ENCODE data around the gene SUCLG2. TPM values are rescaled to one million over a fixed set of nuclear protein-coding genes. Genes with fewer than 3 reads are reported as not detected.

The SUCLG2 gene
- total and polyA plus RNA-seq, 7 donors: 63.7 to 102 (median 90.5) TPM

GRCh38 chr3:67529337-67529736 is 125.1 kb downstream of the SUCLG2 start:
- ATAC-seq (peak; percentile 33 to 79 (median 64)), DNase-seq (no peak)
- Histone ChIP-seq H3K27me3 (ENCODE audit: insufficient read depth in 3 of 3, low read length in 2 of 3) (no peaks in the 10 kb centered on the region), H3K27ac (no peak overlapping the region), H3K4me3 (no peak overlapping the region), H3K36me3 (ENCODE audit: insufficient read depth in 1 of 2, low read depth in 1 of 2) (peaks cover 5 to 22% of the 10 kb centered on the region in 2 donors), H3K9me3 (no peaks in the 10 kb centered on the region), H3K4me1 (peaks cover 22% of the 10 kb centered on the region)
- 48 to 84% (median 72%) methylated on average over 1 of the region's 1 CpG for WGBS, 3 donors
- TF ChIP-seq, protein P1, sequence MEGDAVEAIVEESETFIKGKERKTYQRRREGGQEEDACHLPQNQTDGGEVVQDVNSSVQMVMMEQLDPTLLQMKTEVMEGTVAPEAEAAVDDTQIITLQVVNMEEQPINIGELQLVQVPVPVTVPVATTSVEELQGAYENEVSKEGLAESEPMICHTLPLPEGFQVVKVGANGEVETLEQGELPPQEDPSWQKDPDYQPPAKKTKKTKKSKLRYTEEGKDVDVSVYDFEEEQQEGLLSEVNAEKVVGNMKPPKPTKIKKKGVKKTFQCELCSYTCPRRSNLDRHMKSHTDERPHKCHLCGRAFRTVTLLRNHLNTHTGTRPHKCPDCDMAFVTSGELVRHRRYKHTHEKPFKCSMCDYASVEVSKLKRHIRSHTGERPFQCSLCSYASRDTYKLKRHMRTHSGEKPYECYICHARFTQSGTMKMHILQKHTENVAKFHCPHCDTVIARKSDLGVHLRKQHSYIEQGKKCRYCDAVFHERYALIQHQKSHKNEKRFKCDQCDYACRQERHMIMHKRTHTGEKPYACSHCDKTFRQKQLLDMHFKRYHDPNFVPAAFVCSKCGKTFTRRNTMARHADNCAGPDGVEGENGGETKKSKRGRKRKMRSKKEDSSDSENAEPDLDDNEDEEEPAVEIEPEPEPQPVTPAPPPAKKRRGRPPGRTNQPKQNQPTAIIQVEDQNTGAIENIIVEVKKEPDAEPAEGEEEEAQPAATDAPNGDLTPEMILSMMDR (IDR thresholded peaks at IDR 0.05): no peak
- intact Hi-C loops (cut with DNase I): no loop called here

DNA sequence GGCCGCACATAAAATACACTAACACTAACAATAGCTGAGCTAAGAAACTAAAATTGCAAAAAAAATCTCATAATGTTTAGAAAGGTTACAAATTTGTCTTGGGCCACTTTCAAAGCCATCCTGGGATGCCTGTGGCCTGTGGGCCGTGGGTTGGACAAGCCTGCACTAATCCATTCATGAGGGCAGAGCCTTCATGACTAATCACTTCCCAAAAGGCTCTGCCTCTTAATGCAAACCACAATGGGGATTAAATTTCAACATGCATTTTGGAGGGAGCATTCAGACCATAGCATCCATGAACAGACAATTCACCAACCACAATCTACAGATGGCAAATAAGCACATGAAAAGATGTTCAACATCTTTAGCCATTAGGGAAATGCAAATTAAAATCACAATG is 128.2 kb downstream of the SUCLG2 start:
- no peak for DNase-seq
- no peak overlapping the region for H3K4me3 ChIP-seq
- intact Hi-C loops (cut with DNase I): no loop called here
- H3K27ac ChIP-seq: no peak overlapping the region
- WGBS, 3 donors: 82 to 88% (median 85%) methylated on average over 2 of the region's 2 CpGs
- H3K9me3 ChIP-seq: no peaks in the 10 kb centered on the region
- H3K27me3 ChIP-seq (ENCODE audit: insufficient read depth in 3 of 3, low read length in 2 of 3): no peaks in the 10 kb centered on the region
- TF ChIP-seq, protein P1 (IDR thresholded peaks at IDR 0.05): no peak
- H3K4me1 ChIP-seq: peaks cover 10% of the 10 kb centered on the region
- H3K36me3 ChIP-seq (ENCODE audit: insufficient read depth in 1 of 2, low read depth in 1 of 2): peaks cover 5 to 22% of the 10 kb centered on the region in 2 donors
- ATAC-seq: peak in 2 of 4 donors; percentile 40 to 45

- ATAC-seq (peak in 1 of 4 donors; percentile 40), DNase-seq (no peak)
- H3K9me3 ChIP-seq: no peaks in the 10 kb centered on the region
- H3K27ac ChIP-seq: no peak overlapping the region
- no peak overlapping the region for H3K4me3 ChIP-seq
- H3K36me3 ChIP-seq (ENCODE audit: insufficient read depth in 1 of 2, low read depth in 1 of 2): peaks cover 5 to 34% of the 10 kb centered on the region in 2 donors
- H3K4me1 ChIP-seq: peaks cover 1% of the 10 kb centered on the region
- H3K27me3 ChIP-seq (ENCODE audit: insufficient read depth in 3 of 3, low read length in 2 of 3): no peaks in the 10 kb centered on the region
- intact Hi-C loops (cut with DNase I): no loop called here
- WGBS, 3 donors: 84 to 94% (median 91%) methylated on average over 6 of the region's 6 CpGs
- TF ChIP-seq, protein P1 (IDR thresholded peaks at IDR 0.05): no peak
These were observed 130.4 kb downstream of the SUCLG2 start for GRCh38 chr3:67524046-67524445.

- Histone ChIP-seq H3K27me3 (ENCODE audit: insufficient read depth in 3 of 3, low read length in 2 of 3) (no peaks in the 10 kb centered on the region), H3K9me3 (no peaks in the 10 kb centered on the region), H3K27ac (no peak overlapping the region), H3K36me3 (ENCODE audit: insufficient read depth in 1 of 2, low read depth in 1 of 2) (peaks cover 0 to 30% of the 10 kb centered on the region in 2 donors), H3K4me1 (no peaks in the 10 kb centered on the region), H3K4me3 (no peak overlapping the region)
- intact Hi-C loops (cut with DNase I): no loop called here
- ATAC-seq (no peak), DNase-seq (no peak)
- TF ChIP-seq, protein P1 (IDR thresholded peaks at IDR 0.05): no peak
- 95 to 98% (median 96%) methylated on average over 4 of the region's 4 CpGs for WGBS, 3 donors
These were observed 132.3 kb downstream of the SUCLG2 start for GRCh38 chr3:67522081-67522480.

GRCh38 chr3:67521053-67521646 is 133.3 kb downstream of the SUCLG2 start:
- peaks cover 6% of the 10 kb centered on the region for H3K4me1 ChIP-seq
- H3K4me3 ChIP-seq: no peak overlapping the region
- peaks cover 0 to 26% of the 10 kb centered on the region in 2 donors for H3K36me3 ChIP-seq (ENCODE audit: insufficient read depth in 1 of 2, low read depth in 1 of 2)
- no peaks in the 10 kb centered on the region for H3K9me3 ChIP-seq
- intact Hi-C loops (cut with DNase I): no loop called here
- TF ChIP-seq, protein P1 (IDR thresholded peaks at IDR 0.05): no peak
- no peak for DNase-seq
- no peak for ATAC-seq
- no peak overlapping the region for H3K27ac ChIP-seq
- 61 to 89% (median 77%) methylated on average over 5 of the region's 5 CpGs for WGBS, 3 donors
- no peaks in the 10 kb centered on the region for H3K27me3 ChIP-seq (ENCODE audit: insufficient read depth in 3 of 3, low read length in 2 of 3)

All from psoas muscle (tissue), 8 donors.